SK-N-SH (cell line): ENCODE data around the gene SIN3A.

ENCODE experiments used
- CTCF ChIP-seq: fragments of 200-600 bp; sonication (generic); IDR thresholded peaks from 2 replicates; pipeline ENCODE4 v1.6.1; 2017; ENCODE audit warnings: antibody characterized with exemption, mild to moderate bottlenecking, moderate library complexity
- EP300 ChIP-seq, 2 experiments: IDR thresholded peaks; 2 replicates each; pipeline versions ENCODE4 v1.4.0 to v1.6.1; 2012; ENCODE audit warnings: borderline replicate concordance in 1 of 2, low read depth in 1 of 2, low read length in 1 of 2
- MAX ChIP-seq: IDR thresholded peaks from 2 replicates; pipeline ENCODE4 v1.4.0; 2012; ENCODE audit warnings: low read depth
- MEF2A ChIP-seq: IDR thresholded peaks from 2 replicates; pipeline ENCODE4 v1.4.0; 2012; ENCODE audit warnings: low read depth, borderline replicate concordance
- MXI1 ChIP-seq: IDR thresholded peaks from 2 replicates; pipeline ENCODE4 v1.6.1; 2012; ENCODE audit warnings: mild to moderate bottlenecking, low read depth, low read length, improper control_type of control experiment
- NFIC ChIP-seq: IDR thresholded peaks from 2 replicates; pipeline ENCODE4 v1.4.0; 2012; ENCODE audit warnings: borderline replicate concordance
- POLR2AphosphoS5 ChIP-seq: IDR thresholded peaks from 2 replicates; pipeline ENCODE4 v1.6.1; 2012; ENCODE audit warnings: low read depth, low read length
- RAD21 ChIP-seq: IDR thresholded peaks from 2 replicates; pipeline ENCODE4 v1.6.1; 2012; ENCODE audit warnings: mild to moderate bottlenecking, low read length
- RXRA ChIP-seq: IDR thresholded peaks from 2 replicates; pipeline ENCODE4 v1.4.0; 2012; ENCODE audit warnings: low read depth, mild to moderate bottlenecking, borderline replicate concordance
- SMC3 ChIP-seq: IDR thresholded peaks from 2 replicates; pipeline ENCODE4 v1.6.1; 2012; ENCODE audit warnings: low read depth, low read length, improper control_type of control experiment
- USF2 ChIP-seq: fragments of 150-350 bp; IDR thresholded peaks from 2 replicates; pipeline ENCODE4 v1.6.1; 2017; ENCODE audit warnings: antibody characterized with exemption, low read length, low read depth, borderline replicate concordance
- YY1 ChIP-seq: IDR thresholded peaks from 2 replicates; pipeline ENCODE4 v1.4.0; 2012; ENCODE audit warnings: low read depth, mild to moderate bottlenecking

GRCh38 chr15:75389791-75390382 is 61.6 kb downstream of the SIN3A start:
- no peak for TF ChIP-seq EP300 (IDR thresholded peaks at IDR 0.05; ENCODE audit: borderline replicate concordance in 1 of 2, low read depth in 1 of 2, low read length in 1 of 2)
- TF ChIP-seq MAX: no peak
- no peak for TF ChIP-seq CTCF
- TF ChIP-seq MXI1: no peak
- TF ChIP-seq NFIC: no peak
- no peak for TF ChIP-seq MEF2A
- TF ChIP-seq RXRA: no peak
- no peak for TF ChIP-seq YY1
- TF ChIP-seq RAD21: no peak
- no peak for TF ChIP-seq POLR2AphosphoS5
- TF ChIP-seq USF2: no peak
- no peak for TF ChIP-seq SMC3
